ENCODE data around the gene MAGEF1. TPM values are rescaled to one million over a fixed set of nuclear protein-coding genes. Genes with fewer than 3 reads are reported as not detected.
A peak's percentile ranks its signal among the peaks of the same experiment; 100 is the strongest.

The MAGEF1 gene
- total and polyA plus RNA-seq, 2 of the 8 experiments (the other 6 are each of a cell fraction or from before 2014, with no cell fraction given): 26.5 to 56.7 TPM

DNA sequence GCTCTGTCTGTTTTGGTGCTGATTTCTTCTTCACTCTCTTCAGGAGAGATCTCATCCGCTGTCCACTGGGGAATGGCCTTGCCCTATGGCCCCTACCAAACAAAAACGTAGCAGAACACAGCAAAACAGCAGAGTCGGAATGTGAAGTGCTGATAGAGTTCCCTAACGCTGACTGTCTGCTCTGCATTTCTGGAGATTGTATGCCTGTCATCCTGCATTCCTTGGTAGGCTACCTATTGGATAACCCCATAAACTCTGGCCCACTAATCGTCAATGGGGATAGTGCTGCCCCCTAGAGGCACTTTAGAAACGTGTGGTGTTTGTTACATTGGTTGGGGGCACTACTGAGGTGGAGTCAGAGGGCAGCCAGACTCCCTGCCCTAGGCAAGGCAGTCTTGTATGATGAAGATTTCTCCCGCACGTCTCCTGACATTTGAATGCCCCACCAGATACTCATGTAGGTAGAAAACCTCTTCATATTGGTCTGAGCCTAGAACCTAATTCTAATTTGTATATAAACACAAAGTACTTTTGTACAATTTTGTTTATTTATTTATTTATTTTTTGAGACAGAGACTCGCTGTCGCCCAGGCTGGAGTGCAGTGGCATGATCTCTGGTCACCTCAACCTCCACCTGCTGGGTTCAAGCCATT lies 15.6 kb upstream of the MAGEF1 start:
- Histone ChIP-seq H3K23ac (ENCODE audit: insufficient read length) (no peak overlapping the region), H3K79me2 (ENCODE audit: control insufficient read depth in 1 of 2, insufficient read depth in 2 of 2, low read length in 2 of 2) (no peaks in the 10 kb centered on the region), H2AFZ (ENCODE audit: low read length) (no peak overlapping the region), H4K5ac (ENCODE audit: insufficient read length, low read depth, low read length) (no peak overlapping the region), H2BK12ac (ENCODE audit: low read depth, low read length) (no peak overlapping the region), H2BK15ac (ENCODE audit: low read length) (no peak overlapping the region), H4K8ac (ENCODE audit: extremely low read depth, insufficient read depth, low read length) (no peak overlapping the region), H3K14ac (ENCODE audit: insufficient read length) (no peak overlapping the region), H3K79me1 (ENCODE audit: low read depth, low read length) (no peaks in the 10 kb centered on the region), H4K91ac (replicated peaks; ENCODE audit: insufficient read length, low read length) (no peak overlapping the region), H3K18ac (ENCODE audit: extremely low read depth, low read length) (no peak overlapping the region), H3K27me3 (replicated peaks in 1 of 4; ENCODE audit: control insufficient read depth in 3 of 4, extremely low read depth in 1 of 4, insufficient read depth in 3 of 4, low read length in 3 of 4) (peaks cover 0 to 3% (median 0%) of the 10 kb centered on the region in 4 experiments; a peak in 3 of 7 replicates), H3K56ac (replicated peaks; ENCODE audit: insufficient read length, low read depth, low read length) (no peak overlapping the region), H4K20me1 (replicated peaks in 1 of 2; ENCODE audit: control insufficient read depth in 1 of 2, insufficient read depth in 2 of 2, low read length in 2 of 2) (no peaks in the 10 kb centered on the region), H2BK120ac (replicated peaks; ENCODE audit: low read depth, low read length) (no peak overlapping the region), H3K9ac (replicated peaks in 1 of 4; ENCODE audit: extremely low read depth in 1 of 4, low read depth in 3 of 4, low read length in 3 of 4) (no peak overlapping the region), H2BK20ac (ENCODE audit: low read length) (no peak overlapping the region), H3K4me3 (ENCODE audit: extremely low read depth in 1 of 4, insufficient read depth in 2 of 4, low read depth in 3 of 4, low read length in 4 of 4) (no peak overlapping the region), H3K4me1 (replicated peaks in 1 of 4; ENCODE audit: control insufficient read depth in 3 of 4, insufficient read depth in 4 of 4, low read length in 3 of 4) (no peaks in the 10 kb centered on the region; a peak in 1 of 7 replicates), H3K4ac (replicated peaks; ENCODE audit: insufficient read length, low read depth, low read length) (no peak overlapping the region), H3K36me3 (ENCODE audit: control insufficient read depth in 2 of 4, insufficient read depth in 4 of 4, low read length in 3 of 4) (no peaks in the 10 kb centered on the region), H3K27ac (ENCODE audit: low read depth, low read length) (no peak overlapping the region), H2AK5ac (ENCODE audit: low read depth, low read length) (no peak overlapping the region), H3K23me2 (ENCODE audit: low read depth, low read length) (0 out of 2 replicates have a peak, but pooled peaks cover 2% of the 10 kb centered on the region), H2BK5ac (ENCODE audit: low read depth, low read length) (no peak overlapping the region), H3K4me2 (ENCODE audit: insufficient read depth in 1 of 2, low read depth in 2 of 2, low read length in 2 of 2) (no peak overlapping the region), H3K9me3 (ENCODE audit: insufficient read depth in 2 of 2, low read depth in 1 of 2, low read length in 1 of 2) (no peaks in the 10 kb centered on the region)
- peak; percentile 74 to 78 for DNase-seq (ENCODE audit: low read depth in 1 of 2, low spot score in 2 of 2)
- peak; percentile 100 for FAIRE-seq
- ChIA-PET POLR2A (ENCODE audit: partially characterized antibody) (interaction anchor here (0.7 to 4.9 kb wide), 3 partner anchors 10 to 42 kb away, joined by 3 to 21 read pairs (median 4); partner anchors contain the start of gene MAGEF1), CTCF (ENCODE audit: partially characterized antibody) (interaction anchor here (0.7 to 11.2 kb wide), 40 partner anchors 9 to 289 kb away, joined by 3 to 100 read pairs (median 4); no protein-coding TSS in a partner anchor)
- 36% methylated on average over 10 of the region's 10 CpGs; no CpG with 5 or more reads in 1 of the 2 experiments for WGBS, 2 experiments (ENCODE audit: extremely low coverage in 1 of 2, insufficient coverage in 1 of 2, insufficient read length in 1 of 2, insufficient replicate concordance in 2 of 2, low coverage in 1 of 2, low lambda C conversion rate in 2 of 2, missing lambda C conversion rate in 1 of 2)
- TF ChIP-seq POLR2A (IDR thresholded peaks at IDR 0.05; ENCODE audit: control extremely low read depth in 1 of 2, low read depth in 2 of 2, low read length in 2 of 2) (no peak), SIX5 (IDR thresholded peaks at IDR 0.05; ENCODE audit: low read depth, low read length) (no peak), BACH1 (IDR thresholded peaks at IDR 0.05; ENCODE audit: low read length) (no peak), JUN (IDR thresholded peaks at IDR 0.05; ENCODE audit: low read depth, low read length) (no peak), SAP30 (IDR thresholded peaks at IDR 0.05; ENCODE audit: insufficient read depth, insufficient replicate concordance, low read length) (no peak), NANOG (IDR thresholded peaks at IDR 0.05; ENCODE audit: insufficient read depth, low read depth, low read length, poor library complexity, severe bottlenecking) (no peak), CTBP2 (IDR thresholded peaks at IDR 0.05; ENCODE audit: borderline replicate concordance, insufficient read depth, insufficient read length, low read length) (no peak), SUZ12 (IDR thresholded peaks at IDR 0.05; ENCODE audit: low read length) (no peak), SIRT6 (IDR thresholded peaks at IDR 0.05; ENCODE audit: low read length) (no peak), CREB1 (IDR thresholded peaks at IDR 0.05) (peak; percentile 43; the same call in 1 of the 2 replicates), PHF8 (conservative IDR thresholded peaks at IDR 0.05; ENCODE audit: low read depth, low read length) (no peak)
- TF ChIP-seq, protein P1, sequence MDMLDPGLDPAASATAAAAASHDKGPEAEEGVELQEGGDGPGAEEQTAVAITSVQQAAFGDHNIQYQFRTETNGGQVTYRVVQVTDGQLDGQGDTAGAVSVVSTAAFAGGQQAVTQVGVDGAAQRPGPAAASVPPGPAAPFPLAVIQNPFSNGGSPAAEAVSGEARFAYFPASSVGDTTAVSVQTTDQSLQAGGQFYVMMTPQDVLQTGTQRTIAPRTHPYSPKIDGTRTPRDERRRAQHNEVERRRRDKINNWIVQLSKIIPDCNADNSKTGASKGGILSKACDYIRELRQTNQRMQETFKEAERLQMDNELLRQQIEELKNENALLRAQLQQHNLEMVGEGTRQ (IDR thresholded peaks at IDR 0.05; ENCODE audit: low read length): no peak
